Hematopoietic multipotent progenitor cell treated with erythropoietin and hydrocortisone succinate and interleukin-3 and kit ligand, for 17 days (in vitro differentiated cells): Measurements from ENCODE around the gene BMPR2.
"Not testable (repeated sequence)": the region's sequence is repeated elsewhere in the genome, so short reads cannot be mapped to it uniquely, and the experiment has no call there.

Source experiments
- DNase-seq: peaks from one replicate; pipeline ENCODE4 v3.0.0-alpha.2; 2015; ENCODE audit warnings: low spot score

Gene BMPR2

GRCh38 chr2:202452744-202453143 lies 76.6 kb downstream of the BMPR2 start:
- no peak for DNase-seq

- DNase-seq: no peak
Observed at GRCh38 chr2:202454536-202454935, 78.4 kb downstream of the BMPR2 start.

GRCh38 chr2:202455114-202455513 lies 79.0 kb downstream of the BMPR2 start:
- DNase-seq: no peak

GRCh38 chr2:202460119-202460518 lies 84.0 kb downstream of the BMPR2 start:
- DNase-seq: no peak

GRCh38 chr2:202479090-202479489 lies 103.0 kb downstream of the BMPR2 start:
- no peak for DNase-seq

- no peak for DNase-seq
Observed at GRCh38 chr2:202479610-202480009, 103.5 kb downstream of the BMPR2 start.

GRCh38 chr2:202486351-202486750 lies 110.2 kb downstream of the BMPR2 start:
- DNase-seq: no peak

GRCh38 chr2:202488671-202489070 lies 112.5 kb downstream of the BMPR2 start:
- no peak for DNase-seq

GRCh38 chr2:202490479-202490878 lies 114.4 kb downstream of the BMPR2 start:
- no peak for DNase-seq

- DNase-seq: no peak
Observed at GRCh38 chr2:202491514-202491913, 115.4 kb downstream of the BMPR2 start.

- DNase-seq: no peak
Observed at GRCh38 chr2:202494300-202495229, 118.4 kb downstream of the BMPR2 start.

GRCh38 chr2:202495230-202495604 lies 119.1 kb downstream of the BMPR2 start:
- DNase-seq: no peak

GRCh38 chr2:202496835-202497472 lies 120.8 kb downstream of the BMPR2 start:
- DNase-seq: not testable (repeated sequence)

GRCh38 chr2:202497473-202497866 lies 121.3 kb downstream of the BMPR2 start:
- not testable (repeated sequence) for DNase-seq

- not testable (repeated sequence) for DNase-seq
Observed at GRCh38 chr2:202499841-202500240, 123.7 kb downstream of the BMPR2 start.

- DNase-seq: not testable (repeated sequence)
Observed at GRCh38 chr2:202503276-202503675, 127.1 kb downstream of the BMPR2 start.

GRCh38 chr2:202508686-202509085 lies 132.6 kb downstream of the BMPR2 start:
- no peak for DNase-seq

- DNase-seq: no peak
Observed at GRCh38 chr2:202510911-202511310, 134.8 kb downstream of the BMPR2 start.

- no peak for DNase-seq
Observed at GRCh38 chr2:202512176-202512575, 136.0 kb downstream of the BMPR2 start.

- DNase-seq: no peak
Observed at GRCh38 chr2:202514732-202515131, 138.6 kb downstream of the BMPR2 start.

GRCh38 chr2:202519453-202519852 lies 143.3 kb downstream of the BMPR2 start:
- no peak for DNase-seq

GRCh38 chr2:202521470-202521869 lies 145.3 kb downstream of the BMPR2 start:
- DNase-seq: no peak

- DNase-seq: no peak
Observed at GRCh38 chr2:202529389-202529788, 153.3 kb downstream of the BMPR2 start.
